PC-3 (cell line): ENCODE results near the gene HPN.

Source experiments
- CTCF ChIP-seq: fragments of 300-600 bp; sonication (generic); conservative IDR thresholded peaks from 2 replicates; pipeline ENCODE4 v1.5.1; 2017; ENCODE audit warnings: antibody characterized with exemption, low read depth, mild to moderate bottlenecking, low read length
- EZH2 ChIP-seq: fragments of 300-600 bp; sonication (generic); IDR thresholded peaks from one replicate; pipeline ENCODE4 v1.6.1; 2017; ENCODE audit warnings: antibody characterized with exemption, mild to moderate bottlenecking, low read length; ENCODE audit not compliant: unreplicated experiment
- EZH2phosphoT487 ChIP-seq: fragments of 300-600 bp; sonication (generic); IDR thresholded peaks from 2 replicates; pipeline ENCODE4 v1.6.1; 2018; ENCODE audit warnings: mild to moderate bottlenecking, antibody characterized with exemption, low read length, borderline replicate concordance

GRCh38 chr19:35042954-35043604, 1.6 kb downstream of the HPN start:
- TF ChIP-seq CTCF = no peak
- TF ChIP-seq EZH2phosphoT487 = no peak
- TF ChIP-seq EZH2 = no peak
